GM13977 (cell line): ENCODE results near the gene SOS1.
"Not testable (repeated sequence)": the region's sequence is repeated elsewhere in the genome, so short reads cannot be mapped to it uniquely, and the experiment has no call there.

Source experiments
- DNase-seq: peaks from one replicate; pipeline ENCODE4 v3.0.0; 2012; ENCODE audit warnings: low spot score
- in situ Hi-C: fragments of 300-500 bp; cut with MboI; formaldehyde crosslinking; loops from one replicate; pipeline ENCODE4 v1.12.0; 2022; ENCODE audit warnings: low sequenced_read_pairs, low pct_unique_long_range_greater_than_20kb, mixed read lengths, inconsistent platforms; ENCODE audit not compliant: unreplicated experiment
- TF ChIP-seq, protein P1 (sequence below): IDR thresholded peaks from 2 replicates; pipeline ENCODE4 v1.5.1; 2012; ENCODE audit warnings: mild to moderate bottlenecking, control low read depth; ENCODE audit not compliant: insufficient read depth; ENCODE audit errors: extremely low read depth, missing control alignments

The SOS1 gene

DNA sequence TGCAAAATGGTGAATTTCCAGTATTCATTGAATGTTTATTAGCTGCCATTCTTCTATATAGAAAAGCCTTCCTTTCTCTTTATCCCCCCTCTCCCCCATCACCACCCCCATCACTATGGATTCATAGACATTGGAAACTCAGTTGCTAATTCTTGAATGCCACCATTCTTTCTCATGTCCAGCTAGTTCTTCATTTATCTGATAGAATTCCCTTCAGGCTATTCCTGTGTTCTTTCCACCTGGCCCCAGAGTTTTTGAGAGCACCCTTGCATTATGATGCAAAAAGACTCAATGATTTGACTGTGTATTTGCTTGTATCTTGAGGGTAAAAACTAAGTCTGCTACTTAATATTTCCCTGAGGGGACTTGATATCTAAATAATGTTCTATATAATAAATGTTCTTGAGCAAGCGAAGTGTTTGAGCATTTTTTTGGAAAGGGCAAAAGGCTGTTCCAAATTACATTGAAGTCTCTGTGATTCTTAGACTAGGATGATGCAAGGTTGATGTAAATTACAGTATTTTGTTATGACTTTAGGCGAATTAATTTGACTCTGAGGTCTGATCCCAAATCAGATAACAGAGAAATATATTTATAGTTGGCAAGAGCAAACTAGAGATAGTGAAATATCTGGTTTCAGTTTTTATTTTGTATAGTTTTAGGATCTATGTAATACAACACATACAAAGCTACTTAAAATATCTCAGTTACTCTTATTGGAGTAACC is 18.8 kb upstream of the SOS1 start:
- DNase-seq, result no peak
- in situ Hi-C loops, result no loop called here
- TF ChIP-seq, protein P1, sequence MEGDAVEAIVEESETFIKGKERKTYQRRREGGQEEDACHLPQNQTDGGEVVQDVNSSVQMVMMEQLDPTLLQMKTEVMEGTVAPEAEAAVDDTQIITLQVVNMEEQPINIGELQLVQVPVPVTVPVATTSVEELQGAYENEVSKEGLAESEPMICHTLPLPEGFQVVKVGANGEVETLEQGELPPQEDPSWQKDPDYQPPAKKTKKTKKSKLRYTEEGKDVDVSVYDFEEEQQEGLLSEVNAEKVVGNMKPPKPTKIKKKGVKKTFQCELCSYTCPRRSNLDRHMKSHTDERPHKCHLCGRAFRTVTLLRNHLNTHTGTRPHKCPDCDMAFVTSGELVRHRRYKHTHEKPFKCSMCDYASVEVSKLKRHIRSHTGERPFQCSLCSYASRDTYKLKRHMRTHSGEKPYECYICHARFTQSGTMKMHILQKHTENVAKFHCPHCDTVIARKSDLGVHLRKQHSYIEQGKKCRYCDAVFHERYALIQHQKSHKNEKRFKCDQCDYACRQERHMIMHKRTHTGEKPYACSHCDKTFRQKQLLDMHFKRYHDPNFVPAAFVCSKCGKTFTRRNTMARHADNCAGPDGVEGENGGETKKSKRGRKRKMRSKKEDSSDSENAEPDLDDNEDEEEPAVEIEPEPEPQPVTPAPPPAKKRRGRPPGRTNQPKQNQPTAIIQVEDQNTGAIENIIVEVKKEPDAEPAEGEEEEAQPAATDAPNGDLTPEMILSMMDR, result no peak

DNA sequence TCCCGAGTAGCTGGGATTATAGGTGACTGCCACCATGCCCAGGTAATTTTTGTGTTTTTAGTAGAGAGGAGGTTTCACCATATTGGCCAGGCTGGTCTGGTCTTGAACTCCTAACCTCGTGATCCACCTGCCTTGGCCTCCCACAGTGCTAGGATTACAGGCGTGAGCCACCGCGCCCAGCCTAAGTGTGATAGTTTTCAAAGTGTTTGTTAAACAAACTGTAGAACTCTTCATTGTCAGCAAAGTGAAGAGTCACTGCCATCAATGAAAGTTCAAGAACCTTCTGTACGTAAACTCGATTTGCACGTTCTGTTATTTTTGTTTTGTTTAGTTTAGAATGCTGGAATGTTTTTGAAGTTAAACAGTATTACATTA is 18.0 kb upstream of the SOS1 start:
- TF ChIP-seq, protein P1, result no peak
- no peak for DNase-seq
- in situ Hi-C loops, result no loop called here

DNA sequence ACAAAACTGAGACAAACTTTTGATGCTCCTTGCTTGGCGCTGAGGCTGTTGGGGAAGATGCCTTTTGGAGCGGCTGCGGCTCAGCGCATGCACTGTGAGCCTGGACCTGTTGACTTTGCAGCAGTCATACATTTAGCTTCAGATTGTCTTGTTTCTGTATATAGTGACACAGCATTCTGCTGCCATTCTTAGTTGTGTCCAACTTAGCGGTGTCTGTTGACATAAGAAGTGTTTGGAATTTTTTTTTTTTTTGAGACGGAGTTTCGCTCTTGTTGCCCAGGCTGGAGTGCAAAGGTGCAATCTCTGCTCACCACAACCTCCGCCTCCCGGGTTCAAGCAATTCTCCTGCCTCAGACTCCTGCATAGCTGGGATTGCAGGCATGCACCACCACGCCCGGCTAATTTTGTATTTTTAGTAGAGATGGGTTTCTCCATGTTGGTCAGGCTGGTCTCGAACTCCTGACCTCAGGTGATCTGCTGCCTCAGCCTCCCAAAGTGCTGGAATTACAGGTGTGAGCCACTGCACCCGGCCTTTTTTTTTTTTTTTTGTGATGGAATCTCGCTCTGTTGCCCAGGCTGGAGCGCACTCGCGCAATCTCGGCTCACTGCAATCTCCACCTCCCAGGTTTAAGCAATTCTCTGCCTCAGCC is 17.5 kb upstream of the SOS1 start:
- DNase-seq, in situ Hi-C loops: not testable (repeated sequence)

DNA sequence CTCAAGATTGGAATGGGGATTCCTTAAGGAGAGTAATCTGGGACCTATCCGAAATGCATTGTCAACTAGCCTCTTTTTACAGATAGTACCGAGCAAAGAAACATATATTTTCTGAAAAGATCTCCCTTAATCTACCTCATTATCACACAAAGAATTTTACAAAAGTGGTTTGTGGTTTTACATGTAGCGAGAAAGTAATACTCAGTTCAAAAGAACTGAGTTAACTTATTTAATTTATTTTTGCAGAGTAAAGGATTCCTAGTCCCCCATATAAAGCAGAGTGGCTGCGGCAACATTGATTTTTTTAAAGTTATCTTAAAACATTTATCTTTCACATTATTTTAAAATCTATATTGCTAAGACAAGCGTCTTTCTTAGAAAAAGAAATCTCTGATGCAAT is 15.9 kb upstream of the SOS1 start:
- DNase-seq, result no peak

DNA sequence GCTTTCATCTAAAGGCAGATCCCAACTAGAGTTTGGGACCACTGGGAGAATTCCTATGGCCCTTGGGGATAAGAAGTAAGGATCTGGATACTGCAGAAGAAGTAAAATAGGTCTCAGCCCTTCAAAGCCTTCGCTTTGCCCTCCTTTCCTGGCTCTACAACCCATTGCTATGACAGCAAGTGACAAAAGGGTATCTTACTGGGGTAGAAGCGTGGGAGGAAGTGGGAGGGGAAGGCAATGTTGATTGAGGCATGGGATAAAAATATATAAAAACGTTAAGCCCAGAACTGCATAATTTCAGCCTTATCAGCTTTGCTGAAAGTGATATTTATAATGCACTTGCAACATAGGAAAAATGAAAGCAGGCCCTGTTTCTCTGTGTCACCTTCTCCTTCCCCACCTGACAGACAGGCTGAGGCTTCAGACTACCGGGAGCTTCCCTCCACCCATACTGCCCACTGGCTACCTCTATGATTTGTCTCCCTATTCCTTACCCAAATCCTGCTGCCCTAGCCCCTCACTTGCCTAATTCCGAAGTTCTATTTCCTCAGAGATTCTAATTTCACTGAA is 14.9 kb upstream of the SOS1 start:
- in situ Hi-C loops, result no loop called here
- TF ChIP-seq, protein P1, result no peak
- DNase-seq, result no peak

More for the DNA sequence above, 15.9 kb upstream of the SOS1 start:
- TF ChIP-seq, protein P1, result no peak
- in situ Hi-C loops, result no loop called here

DNA sequence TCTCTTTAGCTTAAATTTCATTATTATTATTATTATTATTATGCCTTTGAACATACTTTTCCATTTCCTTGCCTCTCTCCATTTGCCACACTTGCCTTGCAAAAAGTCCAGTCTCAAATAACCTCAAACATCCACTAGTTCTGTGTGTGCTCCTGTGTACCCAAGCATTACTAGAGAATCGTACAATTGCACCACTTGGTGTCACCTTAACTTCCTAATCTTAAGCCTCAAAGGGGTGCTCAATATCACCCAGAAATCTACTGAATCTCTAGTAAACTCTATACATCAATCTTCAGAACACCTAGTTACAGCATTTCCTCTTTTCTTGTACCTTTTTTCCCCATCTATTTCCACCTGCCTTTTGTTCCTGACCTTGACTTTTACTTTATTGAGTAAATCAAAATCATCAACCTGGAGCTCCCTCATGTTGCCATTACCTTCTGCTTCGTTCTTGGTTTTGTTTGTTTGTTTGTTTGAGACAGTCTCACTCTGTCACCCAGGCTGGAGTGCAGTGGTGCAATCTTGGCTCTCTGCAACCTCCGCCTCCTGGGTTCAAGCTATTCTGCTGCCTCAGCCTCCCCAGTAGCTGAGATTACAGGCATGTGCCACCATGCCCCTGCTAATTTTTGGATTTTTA is 12.5 kb upstream of the SOS1 start:
- DNase-seq, result no peak
- in situ Hi-C loops, result no loop called here
- TF ChIP-seq, protein P1, result no peak
